ENCODE measurements around the gene SLC47A2.
"Not testable (repeated sequence)": the region's sequence is repeated elsewhere in the genome, so short reads cannot be mapped to it uniquely, and the experiment has no call there.

SLC47A2 gene

GRCh38 chr17:19676896-19677295 is 39.5 kb downstream of the SLC47A2 start:
- Mint-ChIP-seq H3K9me3 (no peaks in the 10 kb centered on the region), H3K4me3 (no peak overlapping the region), H3K36me3 (peaks cover 7% of the 10 kb centered on the region), H3K27ac (no peak overlapping the region), H3K4me1 (no peaks in the 10 kb centered on the region), H3K27me3 (no peaks in the 10 kb centered on the region)

GRCh38 chr17:19673623-19674022 is 42.8 kb downstream of the SLC47A2 start:
- H3K27ac Mint-ChIP-seq: no peak overlapping the region
- no peaks in the 10 kb centered on the region for H3K9me3 Mint-ChIP-seq
- no peak overlapping the region for H3K4me3 Mint-ChIP-seq
- H3K36me3 Mint-ChIP-seq: peaks cover 7% of the 10 kb centered on the region
- H3K4me1 Mint-ChIP-seq: no peaks in the 10 kb centered on the region
- no peaks in the 10 kb centered on the region for H3K27me3 Mint-ChIP-seq

- H3K9me3 Mint-ChIP-seq: no peaks in the 10 kb centered on the region
- H3K27ac Mint-ChIP-seq: no peak overlapping the region
- H3K4me3 Mint-ChIP-seq: no peak overlapping the region
- no peaks in the 10 kb centered on the region for H3K27me3 Mint-ChIP-seq
- H3K4me1 Mint-ChIP-seq: no peaks in the 10 kb centered on the region
- H3K36me3 Mint-ChIP-seq: peaks cover 7% of the 10 kb centered on the region
Measured at GRCh38 chr17:19672009-19672750, 44.2 kb downstream of the SLC47A2 start.

- Mint-ChIP-seq H3K4me1 (no peaks in the 10 kb centered on the region), H3K9me3 (no peaks in the 10 kb centered on the region), H3K27ac (no peak overlapping the region)
Measured at GRCh38 chr17:19671433-19671832, 45.0 kb downstream of the SLC47A2 start.

GRCh38 chr17:19670908-19671307 is 45.5 kb downstream of the SLC47A2 start:
- Mint-ChIP-seq H3K27me3 (no peaks in the 10 kb centered on the region), H3K27ac (peak overlapping the region; percentile 23), H3K36me3 (peaks cover 5% of the 10 kb centered on the region)

More at GRCh38 chr17:19671433-19671832, 45.0 kb downstream of the SLC47A2 start:
- H3K36me3 Mint-ChIP-seq: peaks cover 7% of the 10 kb centered on the region
- no peak overlapping the region for H3K4me3 Mint-ChIP-seq
- no peaks in the 10 kb centered on the region for H3K27me3 Mint-ChIP-seq

GRCh38 chr17:19669680-19670079 is 46.7 kb downstream of the SLC47A2 start:
- not testable (repeated sequence) for H3K27me3 Mint-ChIP-seq, H3K4me1 Mint-ChIP-seq, H3K9me3 Mint-ChIP-seq, H3K27ac Mint-ChIP-seq, H3K36me3 Mint-ChIP-seq, H3K4me3 Mint-ChIP-seq

More at GRCh38 chr17:19670908-19671307, 45.5 kb downstream of the SLC47A2 start:
- no peaks in the 10 kb centered on the region for H3K4me1 Mint-ChIP-seq
- no peak overlapping the region for H3K4me3 Mint-ChIP-seq
- H3K9me3 Mint-ChIP-seq: no peaks in the 10 kb centered on the region

GRCh38 chr17:19664821-19665181 is 51.6 kb downstream of the SLC47A2 start:
- no peaks in the 10 kb centered on the region for H3K4me1 Mint-ChIP-seq
- peaks cover 2% of the 10 kb centered on the region for H3K36me3 Mint-ChIP-seq
- H3K4me3 Mint-ChIP-seq: no peak overlapping the region
- H3K9me3 Mint-ChIP-seq: no peaks in the 10 kb centered on the region
- no peak overlapping the region for H3K27ac Mint-ChIP-seq
- no peaks in the 10 kb centered on the region for H3K27me3 Mint-ChIP-seq

- Mint-ChIP-seq H3K9me3 (no peaks in the 10 kb centered on the region), H3K27ac (no peak overlapping the region), H3K36me3 (peaks cover 2% of the 10 kb centered on the region), H3K4me1 (no peaks in the 10 kb centered on the region), H3K4me3 (no peak overlapping the region), H3K27me3 (no peaks in the 10 kb centered on the region)
Measured at GRCh38 chr17:19664136-19664820, 52.1 kb downstream of the SLC47A2 start.

GRCh38 chr17:19663097-19663496 is 53.3 kb downstream of the SLC47A2 start:
- H3K9me3 Mint-ChIP-seq: no peaks in the 10 kb centered on the region

GRCh38 chr17:19661121-19661520 is 55.3 kb downstream of the SLC47A2 start:
- H3K4me3 Mint-ChIP-seq: no peak overlapping the region
- peaks cover 3% of the 10 kb centered on the region for H3K36me3 Mint-ChIP-seq
- H3K27ac Mint-ChIP-seq: no peak overlapping the region
- H3K9me3 Mint-ChIP-seq: no peaks in the 10 kb centered on the region
- no peaks in the 10 kb centered on the region for H3K27me3 Mint-ChIP-seq
- H3K4me1 Mint-ChIP-seq: no peaks in the 10 kb centered on the region

More at GRCh38 chr17:19663097-19663496, 53.3 kb downstream of the SLC47A2 start:
- peaks cover 2% of the 10 kb centered on the region for H3K36me3 Mint-ChIP-seq
- no peak overlapping the region for H3K4me3 Mint-ChIP-seq
- H3K4me1 Mint-ChIP-seq: no peaks in the 10 kb centered on the region
- no peak overlapping the region for H3K27ac Mint-ChIP-seq
- H3K27me3 Mint-ChIP-seq: no peaks in the 10 kb centered on the region

GRCh38 chr17:19660219-19660870 is 56.0 kb downstream of the SLC47A2 start:
- H3K9me3 Mint-ChIP-seq: no peaks in the 10 kb centered on the region
- H3K4me3 Mint-ChIP-seq: no peak overlapping the region
- peaks cover 4% of the 10 kb centered on the region for H3K36me3 Mint-ChIP-seq
- no peak overlapping the region for H3K27ac Mint-ChIP-seq
- no peaks in the 10 kb centered on the region for H3K27me3 Mint-ChIP-seq
- H3K4me1 Mint-ChIP-seq: no peaks in the 10 kb centered on the region

- no peaks in the 10 kb centered on the region for H3K9me3 Mint-ChIP-seq
- no peak overlapping the region for H3K27ac Mint-ChIP-seq
- no peak overlapping the region for H3K4me3 Mint-ChIP-seq
- H3K36me3 Mint-ChIP-seq: peaks cover 8% of the 10 kb centered on the region
- H3K27me3 Mint-ChIP-seq: no peaks in the 10 kb centered on the region
- H3K4me1 Mint-ChIP-seq: no peaks in the 10 kb centered on the region
Measured at GRCh38 chr17:19659366-19660177, 56.8 kb downstream of the SLC47A2 start.

- no peak overlapping the region for H3K4me3 Mint-ChIP-seq
- no peaks in the 10 kb centered on the region for H3K9me3 Mint-ChIP-seq
- no peaks in the 10 kb centered on the region for H3K4me1 Mint-ChIP-seq
- H3K36me3 Mint-ChIP-seq: peaks cover 13% of the 10 kb centered on the region
- no peaks in the 10 kb centered on the region for H3K27me3 Mint-ChIP-seq
- H3K27ac Mint-ChIP-seq: no peak overlapping the region
Measured at GRCh38 chr17:19656851-19657581, 59.4 kb downstream of the SLC47A2 start.

GRCh38 chr17:19656336-19656735 is 60.0 kb downstream of the SLC47A2 start:
- no peaks in the 10 kb centered on the region for H3K9me3 Mint-ChIP-seq
- no peaks in the 10 kb centered on the region for H3K4me1 Mint-ChIP-seq
- H3K36me3 Mint-ChIP-seq: peaks cover 15% of the 10 kb centered on the region
- no peaks in the 10 kb centered on the region for H3K27me3 Mint-ChIP-seq
- H3K27ac Mint-ChIP-seq: no peak overlapping the region
- H3K4me3 Mint-ChIP-seq: no peak overlapping the region

- Mint-ChIP-seq H3K36me3 (peaks cover 15% of the 10 kb centered on the region), H3K4me3 (no peak overlapping the region), H3K4me1 (peaks cover 9% of the 10 kb centered on the region), H3K27ac (no peak overlapping the region), H3K27me3 (no peaks in the 10 kb centered on the region), H3K9me3 (no peaks in the 10 kb centered on the region)
Measured at GRCh38 chr17:19654896-19655295, 61.5 kb downstream of the SLC47A2 start.
